Activated CD4-positive, CD25-positive, alpha-beta regulatory T cell treated with anti-CD3 and anti-CD28 coated beads, Interleukin-2, amount 50 U/mL, for 24 hours (primary cell): ENCODE measurements around the gene POLG2.
"Not testable (repeated sequence)": the region's sequence is repeated elsewhere in the genome, so short reads cannot be mapped to it uniquely, and the experiment has no call there.

Experiments
- ATAC-seq, 2 donors: fragments of 150-1000 bp; cut with Tn5 transposase; one replicate each; pipeline ENCODE4 v1.10.0; 2021; ENCODE audit warnings: mild to moderate bottlenecking in 1 of 2, moderate library complexity in 1 of 2

POLG2 gene

DNA sequence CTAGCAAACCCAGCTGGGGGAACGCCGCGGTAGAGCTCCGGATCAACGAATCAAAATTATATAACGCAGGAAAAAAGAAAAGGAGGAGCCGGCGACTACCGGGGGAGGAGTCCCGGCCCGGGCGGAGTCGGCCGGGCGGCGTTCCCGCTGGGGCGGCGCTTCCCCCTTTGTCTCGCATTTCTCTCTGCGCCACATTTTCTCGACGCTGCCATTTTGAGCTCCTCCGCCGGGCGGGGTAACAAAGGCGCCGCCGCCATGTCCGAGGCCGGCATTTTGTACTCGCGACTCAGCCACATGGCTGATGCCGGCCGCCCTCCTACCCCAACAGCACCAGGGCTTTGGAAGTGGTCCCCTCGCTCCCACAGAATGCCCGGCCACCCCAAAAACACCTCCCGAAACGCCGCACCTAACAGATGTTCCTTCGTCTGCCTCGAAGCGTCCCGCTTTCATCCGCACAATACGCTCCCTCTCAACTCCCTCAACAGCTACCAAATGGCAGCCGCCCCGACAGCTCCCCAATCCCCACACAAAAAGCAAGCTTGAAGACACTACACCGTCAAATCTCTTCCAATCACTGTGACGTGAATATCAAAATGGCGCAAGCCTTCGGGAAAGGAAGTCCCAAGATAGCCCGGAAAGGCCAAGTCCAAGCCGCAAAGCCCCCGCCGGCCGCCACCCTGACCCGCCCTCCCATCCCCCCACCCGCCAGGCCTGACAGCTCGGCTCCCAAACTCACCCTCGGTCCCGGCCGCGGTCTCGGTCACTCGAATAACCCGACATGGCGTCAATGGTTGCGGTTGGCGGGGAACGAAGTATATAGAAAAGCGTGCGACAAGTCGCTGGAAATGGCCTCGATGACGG, 8.7 kb upstream of the POLG2 start:
- ATAC-seq: peak; percentile 34 to 36

DNA sequence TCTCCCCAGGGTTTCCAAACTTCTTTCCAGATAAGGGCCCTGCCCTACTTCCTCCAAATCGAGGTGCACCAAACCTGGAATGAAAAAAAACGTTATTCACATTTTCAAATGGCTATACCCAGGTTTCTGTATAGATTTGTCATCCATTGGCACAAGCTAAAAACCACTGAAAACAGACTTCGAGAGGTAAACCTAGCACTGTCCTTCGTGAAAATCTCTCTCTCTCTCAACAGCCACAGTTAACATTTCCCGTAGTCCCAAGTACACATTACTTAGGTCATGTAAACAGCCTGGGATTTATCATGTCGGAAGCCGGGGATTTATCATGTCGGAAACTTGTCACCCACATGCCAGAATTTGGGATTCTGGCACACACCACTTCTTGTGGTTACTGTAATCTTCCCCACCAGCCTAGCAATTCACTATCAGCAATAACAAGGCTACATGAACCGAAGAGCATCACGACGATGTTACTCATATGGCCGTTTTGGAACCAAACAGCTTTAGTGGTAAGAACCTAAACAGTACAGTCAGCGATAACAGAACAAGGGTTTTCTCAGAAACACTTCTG, 8.0 kb upstream of the POLG2 start:
- ATAC-seq: peak; percentile 44 to 45

- no peak for ATAC-seq
These were observed 7.2 kb upstream of the POLG2 start for GRCh38 chr17:64503821-64504768.

DNA sequence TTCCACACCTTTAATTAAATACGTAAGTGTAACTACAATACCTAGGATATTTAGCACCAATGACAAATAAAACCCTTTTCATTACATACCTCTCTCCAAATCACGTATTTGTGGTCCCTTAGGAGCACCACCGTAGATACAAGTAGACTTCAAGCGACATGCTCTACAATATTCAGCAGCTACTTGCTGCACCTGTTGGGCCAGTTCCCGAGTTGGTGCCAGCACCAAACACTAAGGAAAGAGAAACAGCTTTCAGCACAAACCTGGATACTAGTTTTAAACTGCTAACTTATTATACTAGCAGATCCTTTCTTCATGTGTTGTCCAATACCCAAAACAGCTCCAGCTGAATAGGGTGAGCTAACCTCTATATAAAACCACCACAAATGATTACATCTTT, 6.5 kb upstream of the POLG2 start:
- ATAC-seq: no peak

- ATAC-seq: no peak
These were observed 6.0 kb upstream of the POLG2 start for GRCh38 chr17:64502809-64503208.

DNA sequence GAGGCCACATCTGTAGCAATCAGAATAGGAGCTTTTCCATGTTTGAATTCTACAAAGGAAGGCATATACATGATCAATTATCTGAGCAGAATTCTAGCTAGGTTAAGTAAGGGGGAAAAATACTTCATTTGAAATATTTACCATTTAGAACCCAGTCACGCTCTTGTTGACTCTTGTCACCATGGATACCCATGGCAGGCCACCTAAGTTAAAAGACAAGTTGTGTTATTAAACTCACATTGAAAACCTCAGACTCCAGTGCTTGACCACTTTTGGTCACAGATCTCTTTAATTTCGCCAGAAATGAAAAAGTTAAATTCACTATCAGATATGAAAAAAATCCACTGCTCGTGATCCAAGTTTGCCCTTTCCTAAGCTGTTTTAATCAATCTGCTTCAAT, 5.2 kb upstream of the POLG2 start:
- ATAC-seq: no peak

- no peak for ATAC-seq
These were observed 4.3 kb upstream of the POLG2 start for GRCh38 chr17:64500862-64501765.

- ATAC-seq: no peak
These were observed 3.6 kb upstream of the POLG2 start for GRCh38 chr17:64500487-64500859.

DNA sequence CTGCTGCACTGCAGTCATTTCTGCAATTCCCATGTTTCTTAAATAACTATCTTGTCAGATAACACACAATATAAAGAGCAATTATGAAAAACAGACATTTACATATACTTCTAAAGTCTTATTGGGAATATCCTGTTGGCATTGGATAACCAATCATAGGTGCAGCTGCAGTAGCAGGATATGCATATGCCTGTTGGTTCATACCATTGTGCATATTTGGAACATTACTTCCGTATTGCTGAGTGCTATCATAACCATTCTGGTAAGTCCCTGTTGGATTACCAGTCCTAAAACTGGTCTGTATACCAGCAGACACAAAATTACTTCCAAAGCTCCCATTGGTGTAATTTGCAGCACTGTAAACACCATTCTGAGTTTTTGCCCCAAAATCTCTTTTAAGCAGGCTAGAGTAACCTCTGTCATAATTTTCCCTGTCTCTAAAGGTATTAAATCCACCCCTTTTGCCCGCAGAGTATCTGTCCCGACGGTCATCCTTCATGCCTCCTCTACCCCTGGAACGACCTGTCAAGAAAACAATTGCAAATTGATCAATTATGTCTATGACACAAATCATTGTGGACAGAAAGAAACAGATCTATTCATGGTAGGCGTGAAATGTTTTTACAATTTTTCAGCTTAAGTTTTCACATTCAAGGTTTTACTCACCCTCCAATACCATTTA, 3.1 kb upstream of the POLG2 start:
- no peak for ATAC-seq

DNA sequence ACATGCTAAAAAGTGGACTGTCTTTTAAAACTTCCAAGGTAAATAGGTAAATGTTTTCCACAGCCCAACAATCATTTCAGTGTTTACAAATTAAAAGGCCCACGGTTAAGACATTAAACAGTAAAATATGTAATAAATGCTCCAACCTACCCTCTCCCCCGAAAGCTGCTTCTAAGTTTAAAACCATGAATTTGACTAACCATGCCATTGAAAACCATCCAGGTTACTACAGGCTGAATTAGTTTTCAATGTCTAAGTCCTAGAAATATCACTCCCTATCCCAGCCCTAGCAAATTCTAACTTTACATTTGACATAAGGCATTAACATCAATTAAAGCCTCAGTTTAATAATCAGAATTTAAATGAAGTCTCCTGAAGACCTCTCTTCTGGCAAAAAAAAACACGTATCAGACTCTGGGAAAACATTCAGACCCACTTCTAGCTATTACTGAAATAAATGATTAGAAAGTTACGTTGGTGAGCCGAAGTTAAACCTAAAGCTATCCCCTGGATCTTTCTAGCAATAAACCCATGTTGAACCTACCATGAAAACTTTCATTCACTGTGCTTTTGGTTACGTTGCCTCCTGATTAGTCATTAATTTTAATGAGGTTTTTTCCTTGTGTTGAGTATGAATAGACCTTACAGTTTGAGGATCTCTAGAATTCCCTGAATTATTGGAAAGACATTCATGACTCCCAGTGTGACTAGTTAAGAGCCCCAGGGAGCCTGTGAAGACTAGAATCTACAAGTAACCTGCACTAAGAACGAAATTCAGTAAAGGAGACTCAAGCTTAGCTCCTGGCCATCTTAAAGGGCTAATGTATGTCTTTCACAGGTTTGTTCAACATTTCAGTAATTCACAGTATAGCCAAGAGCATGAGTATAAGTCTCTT, 1.7 kb upstream of the POLG2 start:
- no peak for ATAC-seq

GRCh38 chr17:64497565-64498035, 746 bp upstream of the POLG2 start:
- peak; percentile 32 to 33 for ATAC-seq

DNA sequence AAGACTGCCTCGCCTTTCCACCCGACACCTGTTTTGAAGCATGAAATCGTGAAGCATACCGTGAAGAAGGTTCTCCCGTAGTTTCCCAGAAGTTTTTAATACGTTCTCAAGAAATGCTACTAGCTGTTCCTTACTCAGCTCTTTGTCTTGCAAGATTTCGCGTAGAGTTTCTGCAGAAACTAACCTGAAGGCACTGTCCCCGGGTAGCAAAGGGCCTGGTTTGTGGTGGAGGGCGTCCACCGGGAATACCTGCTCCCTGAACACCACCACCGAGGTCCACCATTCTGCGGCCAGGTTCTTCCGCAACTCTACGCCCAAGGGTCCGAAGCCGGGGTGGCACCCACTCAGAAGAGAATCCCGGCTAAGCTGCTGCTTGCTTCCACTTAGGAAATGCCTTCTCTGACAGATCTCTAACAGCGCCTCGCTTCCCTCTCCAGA, 487 bp downstream of the POLG2 start:
- no peak for ATAC-seq

- ATAC-seq: not testable (repeated sequence)
These were observed 1.6 kb downstream of the POLG2 start for GRCh38 chr17:64495300-64495699.

DNA sequence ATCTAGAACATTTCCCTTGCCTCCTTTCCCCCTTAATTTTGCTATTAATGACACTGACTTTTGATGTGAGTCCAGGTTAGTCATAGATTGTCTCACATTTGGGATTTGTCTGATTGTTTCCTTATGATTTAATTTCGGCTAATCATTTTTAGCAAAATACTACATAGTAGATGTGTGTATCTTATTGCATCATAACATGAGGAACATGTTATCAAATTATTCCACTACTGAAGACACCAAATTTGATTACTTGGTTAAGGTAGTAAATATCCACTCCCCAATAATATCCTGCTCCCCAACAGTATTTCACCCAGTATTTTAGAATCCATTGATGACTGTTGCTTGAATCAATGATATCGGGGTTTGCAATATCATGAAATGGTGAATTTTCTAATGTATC, 2.7 kb downstream of the POLG2 start:
- no peak for ATAC-seq

- no peak for ATAC-seq
These were observed 4.3 kb downstream of the POLG2 start for GRCh38 chr17:64492481-64493109.

DNA sequence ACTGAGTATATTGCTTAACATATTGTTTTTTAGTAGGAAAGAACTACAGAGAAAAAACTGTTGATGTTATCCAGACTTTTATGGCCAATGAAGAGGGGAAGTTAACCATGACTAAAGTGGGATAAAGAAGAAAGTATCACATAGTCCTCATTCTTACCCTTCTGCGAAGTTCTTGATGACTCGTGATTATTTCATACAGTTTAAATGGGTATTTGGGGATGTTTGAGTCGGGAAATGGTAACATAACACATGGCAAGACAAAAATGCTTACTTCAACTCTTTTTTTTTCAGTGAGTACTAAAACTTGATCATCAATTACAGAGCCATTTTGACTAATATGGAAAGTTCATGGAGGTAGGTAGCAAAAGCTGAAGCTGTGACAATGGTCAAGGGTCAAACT, 4.9 kb downstream of the POLG2 start:
- no peak for ATAC-seq

DNA sequence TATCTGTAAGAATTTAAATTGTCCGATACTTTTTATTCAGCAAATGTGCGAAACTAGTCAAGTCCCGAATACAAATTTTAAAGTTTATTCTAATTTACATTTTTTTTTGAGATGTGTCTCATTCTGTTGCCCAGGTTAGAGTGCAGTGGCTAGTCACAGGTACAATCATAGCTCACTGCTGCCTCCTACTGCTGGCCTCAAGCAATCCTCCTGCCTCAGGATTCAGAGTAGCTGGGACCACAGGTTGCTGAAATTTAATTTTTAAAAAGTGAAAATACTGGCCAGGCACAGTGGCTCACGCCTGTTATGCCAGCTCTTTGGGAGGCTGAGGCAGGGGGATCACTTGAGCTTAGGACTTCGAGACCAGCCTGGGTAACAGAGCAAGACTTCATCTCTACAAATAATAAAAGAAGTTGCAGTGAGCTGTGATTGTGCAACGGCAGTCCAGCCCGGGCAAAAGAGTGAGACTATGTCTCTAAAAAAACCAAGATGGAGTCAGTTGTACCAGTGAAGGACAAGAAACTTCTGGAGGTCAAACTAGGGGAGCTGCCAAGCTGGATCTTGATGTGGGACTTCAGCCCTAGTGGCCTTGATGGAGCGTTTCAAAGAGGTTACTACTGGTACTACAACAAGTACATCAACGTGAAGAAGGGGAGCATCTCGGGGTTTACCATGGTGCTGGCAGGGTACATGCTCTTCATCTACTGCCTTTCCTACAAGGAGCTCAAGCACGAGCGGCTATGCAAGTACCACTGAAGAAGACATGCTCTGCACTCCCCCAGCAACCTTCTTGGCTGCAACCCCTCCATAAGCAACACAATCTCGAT, 5.6 kb downstream of the POLG2 start:
- ATAC-seq: peak; percentile 46 to 70

- ATAC-seq: no peak
These were observed 8.6 kb downstream of the POLG2 start for GRCh38 chr17:64488301-64488700.

- ATAC-seq: no peak
These were observed 12.5 kb downstream of the POLG2 start for GRCh38 chr17:64484380-64484779.
